ENCODE measurements around the gene KDELR3.
"Not testable (repeated sequence)": the region's sequence is repeated elsewhere in the genome, so short reads cannot be mapped to it uniquely, and the experiment has no call there.

The KDELR3 gene

GRCh38 chr22:38456272-38456835 is 11.5 kb upstream of the KDELR3 start:
- DNase-seq (ENCODE audit: low read depth, low spot score) = no peak

DNA sequence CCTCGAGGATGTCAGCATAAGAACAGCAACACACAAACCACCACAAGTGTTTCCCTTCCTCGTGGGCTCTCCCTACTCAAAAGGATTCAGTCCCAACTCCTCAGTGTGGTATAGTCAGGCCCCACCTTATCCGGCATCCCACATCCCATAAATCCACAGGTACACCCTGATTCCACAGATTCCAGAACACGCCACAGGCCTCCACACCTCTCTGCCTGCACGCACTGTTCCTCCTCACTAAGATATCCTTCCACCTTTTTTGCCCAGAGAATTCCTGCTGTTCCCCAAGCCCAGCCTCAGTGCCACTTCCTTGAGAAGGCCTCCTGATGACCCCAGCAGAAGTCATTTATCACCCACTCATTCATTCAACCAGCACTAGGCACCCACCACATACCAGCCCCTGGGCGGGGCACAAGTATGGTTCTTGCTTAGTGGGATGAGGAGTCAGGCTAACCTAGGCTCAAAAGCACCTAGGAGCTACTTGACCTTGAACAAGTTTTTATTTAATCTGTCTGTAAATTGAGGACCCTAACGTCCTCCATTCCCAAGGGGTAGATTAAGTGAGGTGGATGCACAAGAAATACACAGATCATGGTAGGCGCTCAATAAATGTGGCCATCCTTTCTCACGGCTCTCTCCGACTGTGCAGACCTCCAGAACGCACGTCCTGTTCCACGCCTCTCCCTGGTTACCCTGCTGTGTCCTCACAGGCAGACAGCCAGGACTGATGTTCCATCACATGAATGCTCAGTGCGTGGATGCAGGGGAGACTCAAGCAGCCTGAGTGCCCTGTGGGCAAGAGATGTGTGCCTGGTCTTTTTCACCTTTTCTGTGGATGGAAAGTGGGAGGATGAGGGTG is 10.8 kb upstream of the KDELR3 start:
- DNase-seq (ENCODE audit: low read depth, low spot score) = no peak

DNA sequence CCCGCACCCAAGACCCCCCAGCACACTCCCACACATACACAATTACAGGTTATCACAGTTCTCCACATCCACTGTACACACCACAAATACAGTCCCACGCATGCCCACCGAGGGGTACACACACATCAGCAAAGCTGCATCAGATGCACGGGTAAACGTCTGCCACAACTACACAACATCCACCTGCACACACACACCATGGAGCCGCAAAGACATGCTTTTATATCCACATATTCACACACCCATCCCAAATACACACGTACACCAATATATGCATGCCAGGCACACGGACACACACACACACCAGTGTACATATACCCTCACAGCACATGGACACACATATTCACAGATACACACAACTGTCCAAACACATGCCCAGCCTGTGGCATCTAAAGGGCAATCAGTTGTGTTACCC is 7.5 kb upstream of the KDELR3 start:
- no peak for DNase-seq (ENCODE audit: low read depth, low spot score)

- no peak for DNase-seq (ENCODE audit: low read depth, low spot score)
Measured at GRCh38 chr22:38461057-38461413, 6.9 kb upstream of the KDELR3 start.

- DNase-seq (ENCODE audit: low read depth, low spot score) = peak; percentile 50
Measured at GRCh38 chr22:38461414-38462081, 6.3 kb upstream of the KDELR3 start.

GRCh38 chr22:38462960-38463784 is 4.7 kb upstream of the KDELR3 start:
- no peak for DNase-seq (ENCODE audit: low read depth, low spot score)

- DNase-seq (ENCODE audit: low read depth, low spot score) = no peak
Measured at GRCh38 chr22:38464992-38465672, 2.8 kb upstream of the KDELR3 start.

DNA sequence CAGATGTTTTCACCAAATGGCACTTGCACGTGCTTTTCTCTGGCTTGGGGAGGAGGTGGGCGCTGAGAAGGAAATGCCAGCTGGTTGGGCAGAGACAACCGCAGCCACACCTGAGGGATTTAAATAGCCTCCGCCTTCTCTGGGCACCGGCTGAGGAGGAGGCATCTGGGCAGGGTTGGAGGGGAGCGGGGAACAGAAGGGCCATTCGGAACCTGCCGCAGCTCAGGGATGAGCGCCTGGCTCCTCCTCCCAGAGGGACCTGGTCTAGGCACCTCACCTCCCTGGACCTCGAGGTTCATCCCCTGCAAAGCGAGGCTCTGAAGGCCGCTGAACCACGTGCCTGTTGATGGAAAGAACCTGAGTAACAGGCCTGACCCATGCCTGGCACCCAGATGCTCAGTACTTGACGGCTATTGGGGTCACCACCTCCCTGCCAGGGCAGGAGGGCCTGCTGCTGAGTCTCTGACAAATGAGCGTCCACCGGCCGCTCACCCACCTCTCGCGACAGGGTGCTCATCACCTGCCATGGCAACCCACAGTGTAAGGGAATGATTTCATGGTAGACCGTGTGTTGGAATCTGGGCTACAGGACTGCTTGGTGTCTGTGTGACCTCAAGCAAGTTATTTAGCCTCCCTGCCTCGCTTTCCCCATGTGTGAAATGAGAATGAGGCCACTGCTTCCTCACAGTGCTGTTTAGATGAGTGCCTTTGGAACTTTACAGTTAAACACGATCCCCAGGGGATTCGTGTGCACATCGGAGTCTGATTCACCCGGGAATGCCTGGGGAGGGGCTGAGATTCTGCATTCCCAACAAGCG is 2.0 kb upstream of the KDELR3 start:
- no peak for DNase-seq (ENCODE audit: low read depth, low spot score)

GRCh38 chr22:38467438-38467903 is 425 bp upstream of the KDELR3 start:
- DNase-seq (ENCODE audit: low read depth, low spot score) = no peak

DNA sequence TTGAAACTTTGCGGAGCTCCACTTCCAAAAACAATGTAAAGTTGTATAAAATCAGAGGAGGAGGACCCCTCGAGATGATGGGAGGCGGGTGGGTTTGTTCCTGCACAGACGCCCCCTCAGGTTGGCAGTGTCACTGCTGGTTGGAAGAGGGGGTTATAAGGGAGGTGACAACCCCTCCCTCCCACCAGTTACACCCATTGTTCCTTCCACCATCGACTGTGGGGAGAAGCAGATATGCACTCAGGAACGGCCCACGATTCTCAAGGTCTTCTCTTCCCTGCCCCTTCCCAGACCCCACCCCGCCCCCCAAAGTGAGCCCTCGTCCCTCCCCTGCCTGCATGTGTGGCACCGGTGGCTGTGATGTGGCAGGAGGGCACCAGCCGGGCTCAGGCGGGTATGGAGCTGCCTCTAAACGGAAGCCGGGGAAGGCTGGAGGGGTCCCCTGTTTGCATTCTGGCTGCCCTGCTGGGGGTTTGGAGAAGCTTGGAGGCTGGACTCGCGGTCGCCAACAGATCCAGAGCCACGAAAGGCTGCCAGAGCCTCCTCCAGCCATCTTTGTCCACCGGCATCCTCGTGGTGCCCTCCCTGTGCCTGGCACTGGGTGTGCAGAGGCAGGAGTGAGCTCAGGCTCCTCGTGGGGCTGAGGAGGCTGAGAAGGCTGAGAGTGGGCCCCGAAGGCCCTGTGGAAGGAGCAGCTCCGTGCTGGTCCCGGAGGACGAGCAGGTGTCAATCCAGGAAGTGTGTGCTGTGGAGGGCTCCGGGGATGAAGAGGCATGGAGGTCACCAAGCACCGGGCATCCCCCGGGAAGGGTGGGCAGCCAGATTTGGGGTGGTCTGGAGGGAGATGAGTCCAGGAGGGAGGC is 778 bp downstream of the KDELR3 start:
- no peak for DNase-seq (ENCODE audit: low read depth, low spot score)

DNA sequence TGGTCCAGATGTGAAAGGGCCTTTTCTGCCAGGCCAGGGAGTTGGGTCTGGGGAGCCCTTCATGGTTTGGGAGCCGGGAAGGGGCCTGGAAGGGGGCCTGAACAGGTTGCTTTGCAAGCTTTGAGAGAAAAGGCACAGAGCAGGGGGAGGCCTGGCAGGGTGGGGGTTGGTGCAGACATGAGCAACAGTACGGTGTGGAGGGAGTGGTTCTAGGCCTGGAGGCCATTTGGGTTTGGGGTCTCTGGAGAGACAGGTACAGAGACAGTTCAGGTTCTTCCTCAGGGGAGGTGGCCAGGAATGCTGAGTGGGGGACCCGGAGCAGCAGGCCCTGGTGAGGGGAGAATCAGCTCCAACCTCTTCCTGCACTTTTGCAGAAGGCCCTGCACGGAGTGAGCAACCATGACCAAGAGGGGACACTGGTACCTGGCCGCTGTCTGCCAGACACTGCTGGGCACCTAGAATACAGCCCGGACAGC is 1.4 kb downstream of the KDELR3 start:
- no peak for DNase-seq (ENCODE audit: low read depth, low spot score)

GRCh38 chr22:38470179-38470578 is 2.3 kb downstream of the KDELR3 start:
- DNase-seq (ENCODE audit: low read depth, low spot score) = not testable (repeated sequence)

- DNase-seq (ENCODE audit: low read depth, low spot score) = no peak
Measured at GRCh38 chr22:38471237-38471636, 3.3 kb downstream of the KDELR3 start.

DNA sequence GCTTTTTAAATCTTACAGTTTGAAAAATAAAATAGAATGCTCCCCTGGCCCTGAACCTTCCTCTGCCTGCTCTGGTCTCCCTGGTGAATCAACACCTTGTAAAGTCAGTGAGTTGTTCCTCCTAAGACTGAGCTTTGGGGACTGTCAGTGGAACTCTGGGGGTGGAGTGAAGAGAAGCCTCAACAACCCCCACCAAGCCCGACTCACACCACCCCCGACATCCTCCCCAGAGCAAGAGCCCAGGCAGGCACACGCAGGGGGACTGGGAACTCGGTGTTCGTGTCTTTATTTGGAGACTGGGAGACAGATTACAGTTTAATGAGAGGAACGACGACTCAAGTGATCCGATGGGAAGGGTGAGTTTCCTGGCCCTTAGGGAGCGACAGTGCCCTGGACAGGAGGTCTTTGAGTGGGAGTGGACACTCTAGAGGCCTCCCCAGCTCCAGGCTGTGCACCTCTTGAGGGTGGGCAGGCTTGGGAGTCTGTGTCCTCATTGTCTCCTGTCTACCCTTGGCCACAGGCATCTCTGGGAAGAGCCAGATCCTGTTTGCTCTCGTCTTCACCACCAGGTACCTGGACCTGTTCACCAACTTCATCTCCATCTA is 6.2 kb downstream of the KDELR3 start:
- no peak for DNase-seq (ENCODE audit: low read depth, low spot score)

DNA sequence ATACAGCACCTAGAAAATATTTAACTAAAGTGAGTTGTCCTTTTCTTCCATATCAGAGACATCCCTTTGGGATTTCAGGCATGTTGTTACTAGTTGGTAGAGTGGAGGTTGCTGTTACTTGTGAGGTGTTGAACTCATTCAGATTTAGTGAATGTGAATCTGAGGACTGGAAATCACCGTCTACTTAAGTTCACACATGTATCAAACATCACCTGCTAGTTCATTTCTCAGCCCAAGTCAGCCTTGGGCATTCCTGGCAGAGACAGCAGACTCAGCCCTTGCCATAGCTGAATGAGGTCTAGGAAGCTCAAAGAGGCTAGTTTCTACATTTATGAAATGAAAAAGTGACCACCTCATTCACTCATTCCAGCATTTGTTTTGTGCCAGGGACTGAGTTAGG is 9.7 kb downstream of the KDELR3 start:
- no peak for DNase-seq (ENCODE audit: low read depth, low spot score)

- no peak for DNase-seq (ENCODE audit: low read depth, low spot score)
Measured at GRCh38 chr22:38479096-38479837, 11.4 kb downstream of the KDELR3 start.

DNA sequence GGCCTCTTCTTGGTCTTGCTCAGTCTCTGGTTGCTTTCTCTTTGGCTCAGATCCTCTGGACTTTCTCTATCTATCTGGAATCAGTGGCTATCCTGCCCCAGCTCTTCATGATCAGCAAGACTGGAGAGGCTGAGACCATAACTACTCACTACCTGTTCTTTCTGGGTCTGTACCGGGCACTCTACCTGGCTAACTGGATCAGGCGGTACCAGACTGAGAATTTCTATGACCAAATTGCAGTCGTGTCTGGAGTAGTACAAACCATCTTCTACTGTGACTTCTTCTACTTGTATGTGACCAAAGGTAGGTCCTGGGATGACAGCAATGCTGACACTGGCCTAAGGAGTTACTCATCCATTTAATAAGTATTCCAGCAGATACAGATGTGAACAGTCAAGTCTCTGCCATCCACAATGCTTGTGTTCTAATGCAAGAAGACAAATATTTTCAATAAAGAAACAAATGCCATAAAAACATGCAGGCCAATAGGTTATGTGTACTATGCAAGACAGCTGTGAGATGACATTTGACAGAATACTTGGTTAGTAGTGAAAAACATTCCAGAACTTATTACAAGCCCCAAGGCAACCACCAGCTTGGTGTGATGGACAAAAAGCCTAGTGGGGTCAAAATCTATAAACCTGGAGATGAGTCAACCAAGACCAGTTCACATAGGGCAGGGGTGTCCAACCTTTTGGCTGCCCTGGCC is 13.4 kb downstream of the KDELR3 start:
- no peak for DNase-seq (ENCODE audit: low read depth, low spot score)

All from smooth muscle cell of the brain vasculature (primary cell).